HCT116 (cell line): ENCODE data around the gene ADCY1. TPM values are rescaled to one million over a fixed set of nuclear protein-coding genes. Genes with fewer than 3 reads are reported as not detected.

Experiments used
- ATAC-seq: fragments of 200-7000 bp; cut with Tn5 transposase; 2 replicates; pipeline ENCODE4 v1.9.1; 2020; ENCODE audit warnings: mild to moderate bottlenecking, moderate library complexity
- BruUV-seq: library from RNA; stranded (reverse); fragments of 400-500 nt; replicated peaks from 2 replicates; lab custom pipeline; 2021; lab: Mats Ljungman, UMichigan
- CTCF ChIA-PET: fragments of 300-600 bp; sonication (Branson Sonifier 250); formaldehyde crosslinking; loops from one replicate; lab custom pipeline; 2021; ENCODE audit warnings: antibody characterized with exemption; lab: Charles Lee
- POLR2A ChIA-PET: fragments of 300-600, 350-600 bp; sonication (Branson Sonifier 250); formaldehyde crosslinking; loops from one replicate; lab custom pipeline; 2021; ENCODE audit warnings: antibody characterized with exemption; lab: Charles Lee
- RAD21 ChIA-PET, 2 experiments: fragments of 300-600 bp; sonication (Branson Sonifier 250); formaldehyde crosslinking; loops; one replicate each; lab custom pipeline; 2023; ENCODE audit warnings: low total read pairs in 2 of 2; ENCODE audit not compliant: uncharacterized antibody in 2 of 2, unreplicated experiment in 2 of 2, low non-redundant PET in 1 of 2; lab: Charles Lee
- DNase-seq: peaks from one replicate; pipeline ENCODE4 v3.0.0-alpha.2; 2010; ENCODE audit warnings: low read depth, low spot score
- H2AFZ ChIP-seq: fragments of 200-600 bp; shearing (Covaris generic), sonication (generic); 2 replicates; pipeline ENCODE4 v1.6.1; 2017; ENCODE audit warnings: low read depth, mixed run types, mixed read lengths, antibody characterized with exemption, low read length; ENCODE audit not compliant: poor library complexity, severe bottlenecking
- H3K27ac ChIP-seq: 2 replicates; pipeline ENCODE4 v1.5.1; 2012; ENCODE audit warnings: low read depth, low read length
- H3K27me3 ChIP-seq: fragments of 200-600 bp; sonication (generic); 2 replicates; pipeline ENCODE4 v1.6.1; 2016; ENCODE audit warnings: mixed run types, low read length, mixed read lengths; ENCODE audit not compliant: insufficient read depth
- H3K36me3 ChIP-seq, 2 experiments: fragments of 200-500 bp in 1 of 2; fragments of 200-600 bp in 1 of 2; sonication (Bioruptor generic) in 1 of 2; sonication (generic) in 1 of 2; 2 replicates each; pipeline versions ENCODE4 v1.5.1 to v1.6.1; 2014 to 2016; ENCODE audit warnings: low read length in 2 of 2, inconsistent platforms in 1 of 2, mixed read lengths in 1 of 2, mixed run types in 1 of 2; ENCODE audit not compliant: insufficient read depth in 2 of 2, control insufficient read depth in 1 of 2
- H3K4me1 ChIP-seq, 2 experiments: fragments of 200-600 bp in 1 of 2; sonication (generic) in 1 of 2; 2 replicates each; pipeline versions ENCODE4 v1.5.1 to v1.6.1; 2012 to 2017; ENCODE audit warnings: low read length in 2 of 2, inconsistent platforms in 1 of 2, mild to moderate bottlenecking in 1 of 2, mixed read lengths in 1 of 2, mixed run types in 1 of 2, moderate library complexity in 1 of 2; ENCODE audit not compliant: insufficient read depth in 2 of 2, control insufficient read depth in 1 of 2
- H3K4me2 ChIP-seq: fragments of 200-600 bp; sonication (generic); 2 replicates; pipeline ENCODE4 v1.6.1; 2017; ENCODE audit warnings: mixed run types, low read length, mixed read lengths
- H3K4me3 ChIP-seq, 2 experiments: fragments of 200-600 bp in 1 of 2; sonication (generic) in 1 of 2; replicated peaks in 1 of 2; 2 replicates each; pipeline ENCODE4 v1.5.1; 2011 to 2016; ENCODE audit warnings: low read length in 2 of 2, control low read depth in 1 of 2, low read depth in 1 of 2, mild to moderate bottlenecking in 1 of 2, mixed read lengths in 1 of 2, mixed run types in 1 of 2
- H3K79me2 ChIP-seq: fragments of 200-600 bp; sonication (generic); 2 replicates; pipeline ENCODE4 v1.6.1; 2017; ENCODE audit warnings: mild to moderate bottlenecking, mixed run types, low read length, moderate library complexity, mixed read lengths; ENCODE audit not compliant: insufficient read depth
- H3K9ac ChIP-seq: fragments of 200-600 bp; sonication (generic); 2 replicates; pipeline ENCODE4 v1.6.1; 2016; ENCODE audit warnings: low read length, mixed read lengths
- H3K9me2 ChIP-seq: fragments of 200-600 bp; sonication (generic), shearing (Covaris generic); 2 replicates; pipeline ENCODE4 v1.6.1; 2017; ENCODE audit warnings: mixed run types, mild to moderate bottlenecking, moderate library complexity; ENCODE audit not compliant: insufficient read depth
- H3K9me3 ChIP-seq, 2 experiments: fragments of 200-500 bp in 1 of 2; fragments of 200-600 bp in 1 of 2; sonication (Bioruptor generic) in 1 of 2; sonication (generic) in 1 of 2; 2 replicates each; pipeline ENCODE4 v1.6.1; 2014 to 2017; ENCODE audit warnings: low read length in 2 of 2, mixed read lengths in 2 of 2, inconsistent platforms in 1 of 2, low read depth in 1 of 2, mild to moderate bottlenecking in 1 of 2, mixed run types in 1 of 2, moderate library complexity in 1 of 2; ENCODE audit not compliant: control insufficient read depth in 1 of 2, insufficient read depth in 1 of 2
- H4K20me1 ChIP-seq: fragments of 200-600 bp; sonication (generic), shearing (Covaris generic); 2 replicates; pipeline ENCODE4 v1.6.1; 2017; ENCODE audit warnings: mixed run types, mild to moderate bottlenecking, moderate library complexity; ENCODE audit not compliant: insufficient read depth
- CEBPB ChIP-seq: IDR thresholded peaks from 2 replicates; pipeline ENCODE4 v1.6.1; 2012; ENCODE audit warnings: low read depth
- EGR1 ChIP-seq: IDR thresholded peaks from 2 replicates; pipeline ENCODE4 v1.6.1; 2012; ENCODE audit warnings: low read depth
- EZH2 ChIP-seq: fragments of 200-600 bp; sonication (generic); IDR thresholded peaks from 2 replicates; pipeline ENCODE4 v1.6.1; 2017; ENCODE audit warnings: antibody characterized with exemption, mixed run types
- EZH2phosphoT487 ChIP-seq: fragments of 200-600 bp; IDR thresholded peaks from 2 replicates; pipeline ENCODE4 v1.6.1; 2018; ENCODE audit warnings: antibody characterized with exemption, borderline replicate concordance
- FOSL1 ChIP-seq: IDR thresholded peaks from 2 replicates; pipeline ENCODE4 v1.6.1; 2012; ENCODE audit warnings: low read depth
- JUND ChIP-seq: IDR thresholded peaks from 2 replicates; pipeline ENCODE4 v1.6.1; 2012
- POLR2A ChIP-seq: IDR thresholded peaks from 2 replicates; pipeline ENCODE4 v1.7.0; 2011; ENCODE audit warnings: borderline replicate concordance; ENCODE audit not compliant: insufficient read depth, insufficient read length; ENCODE audit errors: extremely low read depth
- POLR2AphosphoS5 ChIP-seq: IDR thresholded peaks from 2 replicates; pipeline ENCODE4 v1.6.1; 2011; ENCODE audit warnings: mild to moderate bottlenecking, low read depth, low read length, moderate library complexity
- RAD21 ChIP-seq: IDR thresholded peaks from 2 replicates; pipeline ENCODE4 v1.6.1; 2012; ENCODE audit warnings: low read depth, mild to moderate bottlenecking
- SIN3A ChIP-seq: IDR thresholded peaks from 2 replicates; pipeline ENCODE4 v1.6.1; 2012; ENCODE audit warnings: low read depth
- SP1 ChIP-seq: IDR thresholded peaks from 2 replicates; pipeline ENCODE4 v1.6.1; 2012; ENCODE audit warnings: low read depth
- SRF ChIP-seq: IDR thresholded peaks from 2 replicates; pipeline ENCODE4 v1.6.1; 2012; ENCODE audit warnings: low read depth
- TCF7L2 ChIP-seq: IDR thresholded peaks from 2 replicates; pipeline ENCODE4 v1.7.0; 2011; ENCODE audit warnings: borderline replicate concordance, inconsistent platforms; ENCODE audit not compliant: insufficient read depth, insufficient read length; ENCODE audit errors: extremely low read depth
- ZFX ChIP-seq: fragments of 450-650 bp; IDR thresholded peaks from 2 replicates; pipeline ENCODE4 v1.6.1; 2017
- ZNF274 ChIP-seq: fragments of 200-500 bp; sonication (Bioruptor generic); IDR thresholded peaks from 2 replicates; pipeline ENCODE4 v1.6.1; 2014; ENCODE audit warnings: mild to moderate bottlenecking, low read depth, low read length, inconsistent platforms
- intact Hi-C: fragments of 100-400 bp; cut with micrococcal nuclease; formaldehyde crosslinking; loops from 2 replicates; pipeline ENCODE4 v1.10.0; 2022
- total RNA-seq: library from RNA; stranded (reverse); gene quantifications from one replicate; pipeline ENCODE4 v1.2.1, GENCODE V29; 2021; ENCODE audit not compliant: unreplicated experiment
- TF ChIP-seq, protein P1 (sequence below): IDR thresholded peaks from 2 replicates; pipeline ENCODE4 v1.6.1; 2012
- TF ChIP-seq, protein P2 (sequence below), 3 experiments: fragments of 200-600 bp in 1 of 3; sonication (generic) in 1 of 3; IDR thresholded peaks in 2 of 3; conservative IDR thresholded peaks in 1 of 3; 2 replicates each; pipeline ENCODE4 v1.5.1; 2012 to 2017; ENCODE audit warnings: low read depth in 2 of 3, low read length in 2 of 3, antibody characterized with exemption in 1 of 3, borderline replicate concordance in 1 of 3, control low read depth in 1 of 3, mild to moderate bottlenecking in 1 of 3, mixed read lengths in 1 of 3, mixed run types in 1 of 3, moderate library complexity in 1 of 3; ENCODE audit not compliant: insufficient read depth in 1 of 3
- TF ChIP-seq, protein P3 (sequence below): IDR thresholded peaks from 2 replicates; pipeline ENCODE4 v1.6.1; 2012; ENCODE audit warnings: low read depth
- TF ChIP-seq, protein P4 (sequence below): IDR thresholded peaks from 2 replicates; pipeline ENCODE4 v1.6.1; 2012
- TF ChIP-seq, protein P5 (sequence below): IDR thresholded peaks from 2 replicates; pipeline ENCODE4 v1.6.1; 2011; ENCODE audit warnings: mild to moderate bottlenecking, low read length, moderate library complexity; ENCODE audit not compliant: insufficient replicate concordance; ENCODE audit errors: extremely low read depth

Gene ADCY1
- total RNA-seq, 1 experiment from 2014 or later: 0.05 TPM

DNA sequence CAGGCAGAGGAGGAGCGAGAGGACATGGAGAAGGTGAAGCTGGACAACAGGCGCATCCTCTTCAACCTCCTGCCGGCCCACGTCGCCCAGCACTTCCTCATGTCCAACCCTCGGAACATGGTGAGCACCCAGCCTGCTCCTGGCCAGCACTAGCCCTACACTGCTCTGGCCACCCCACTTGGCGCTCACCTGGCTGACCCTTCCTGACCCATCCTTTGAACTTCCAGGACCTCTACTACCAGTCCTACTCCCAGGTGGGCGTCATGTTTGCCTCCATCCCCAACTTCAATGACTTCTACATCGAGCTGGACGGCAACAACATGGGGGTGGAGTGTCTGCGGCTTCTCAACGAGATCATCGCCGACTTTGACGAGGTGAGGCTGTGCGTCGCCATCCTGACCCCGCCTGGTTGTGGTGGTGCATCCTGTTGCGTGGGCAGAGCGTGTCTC, 129.2 kb downstream of the ADCY1 start:
- ATAC-seq (no peak), DNase-seq (no peak)
- BruUV-seq: no TSS peak
- Histone ChIP-seq H3K9ac (no peak overlapping the region), H3K4me1 (no peaks in the 10 kb centered on the region), H3K79me2 (no peaks in the 10 kb centered on the region), H3K27ac (no peak overlapping the region), H3K4me2 (no peak overlapping the region), H2AFZ (no peak overlapping the region), H3K9me3 (no peaks in the 10 kb centered on the region), H3K27me3 (peaks cover 51% of the 10 kb centered on the region), H3K36me3 (no peaks in the 10 kb centered on the region), H3K9me2 (no peaks in the 10 kb centered on the region), H4K20me1 (no peaks in the 10 kb centered on the region), H3K4me3 (no peak overlapping the region)
- RAD21 ChIA-PET: no interaction called here
- intact Hi-C loops: no loop called here
- POLR2A ChIA-PET: no interaction called here
- CTCF ChIA-PET: no interaction called here
- TF ChIP-seq EZH2phosphoT487 (no peak), JUND (no peak), SIN3A (no peak), ZFX (no peak), ZNF274 (no peak), EGR1 (no peak), SRF (no peak), FOSL1 (no peak), SP1 (no peak), EZH2 (no peak), POLR2AphosphoS5 (no peak), POLR2A (no peak), CEBPB (no peak), RAD21 (no peak), TCF7L2 (no peak)
- TF ChIP-seq, protein P1, sequence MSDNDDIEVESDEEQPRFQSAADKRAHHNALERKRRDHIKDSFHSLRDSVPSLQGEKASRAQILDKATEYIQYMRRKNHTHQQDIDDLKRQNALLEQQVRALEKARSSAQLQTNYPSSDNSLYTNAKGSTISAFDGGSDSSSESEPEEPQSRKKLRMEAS: no peak
- TF ChIP-seq, protein P2, sequence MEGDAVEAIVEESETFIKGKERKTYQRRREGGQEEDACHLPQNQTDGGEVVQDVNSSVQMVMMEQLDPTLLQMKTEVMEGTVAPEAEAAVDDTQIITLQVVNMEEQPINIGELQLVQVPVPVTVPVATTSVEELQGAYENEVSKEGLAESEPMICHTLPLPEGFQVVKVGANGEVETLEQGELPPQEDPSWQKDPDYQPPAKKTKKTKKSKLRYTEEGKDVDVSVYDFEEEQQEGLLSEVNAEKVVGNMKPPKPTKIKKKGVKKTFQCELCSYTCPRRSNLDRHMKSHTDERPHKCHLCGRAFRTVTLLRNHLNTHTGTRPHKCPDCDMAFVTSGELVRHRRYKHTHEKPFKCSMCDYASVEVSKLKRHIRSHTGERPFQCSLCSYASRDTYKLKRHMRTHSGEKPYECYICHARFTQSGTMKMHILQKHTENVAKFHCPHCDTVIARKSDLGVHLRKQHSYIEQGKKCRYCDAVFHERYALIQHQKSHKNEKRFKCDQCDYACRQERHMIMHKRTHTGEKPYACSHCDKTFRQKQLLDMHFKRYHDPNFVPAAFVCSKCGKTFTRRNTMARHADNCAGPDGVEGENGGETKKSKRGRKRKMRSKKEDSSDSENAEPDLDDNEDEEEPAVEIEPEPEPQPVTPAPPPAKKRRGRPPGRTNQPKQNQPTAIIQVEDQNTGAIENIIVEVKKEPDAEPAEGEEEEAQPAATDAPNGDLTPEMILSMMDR (IDR thresholded peaks at IDR 0.05 in 2 of 3, conservative IDR thresholded peaks at IDR 0.05 in 1 of 3; ENCODE audit: borderline replicate concordance in 1 of 3, insufficient read depth in 1 of 3, low read depth in 2 of 3, low read length in 2 of 3): no peak
- TF ChIP-seq, protein P3, sequence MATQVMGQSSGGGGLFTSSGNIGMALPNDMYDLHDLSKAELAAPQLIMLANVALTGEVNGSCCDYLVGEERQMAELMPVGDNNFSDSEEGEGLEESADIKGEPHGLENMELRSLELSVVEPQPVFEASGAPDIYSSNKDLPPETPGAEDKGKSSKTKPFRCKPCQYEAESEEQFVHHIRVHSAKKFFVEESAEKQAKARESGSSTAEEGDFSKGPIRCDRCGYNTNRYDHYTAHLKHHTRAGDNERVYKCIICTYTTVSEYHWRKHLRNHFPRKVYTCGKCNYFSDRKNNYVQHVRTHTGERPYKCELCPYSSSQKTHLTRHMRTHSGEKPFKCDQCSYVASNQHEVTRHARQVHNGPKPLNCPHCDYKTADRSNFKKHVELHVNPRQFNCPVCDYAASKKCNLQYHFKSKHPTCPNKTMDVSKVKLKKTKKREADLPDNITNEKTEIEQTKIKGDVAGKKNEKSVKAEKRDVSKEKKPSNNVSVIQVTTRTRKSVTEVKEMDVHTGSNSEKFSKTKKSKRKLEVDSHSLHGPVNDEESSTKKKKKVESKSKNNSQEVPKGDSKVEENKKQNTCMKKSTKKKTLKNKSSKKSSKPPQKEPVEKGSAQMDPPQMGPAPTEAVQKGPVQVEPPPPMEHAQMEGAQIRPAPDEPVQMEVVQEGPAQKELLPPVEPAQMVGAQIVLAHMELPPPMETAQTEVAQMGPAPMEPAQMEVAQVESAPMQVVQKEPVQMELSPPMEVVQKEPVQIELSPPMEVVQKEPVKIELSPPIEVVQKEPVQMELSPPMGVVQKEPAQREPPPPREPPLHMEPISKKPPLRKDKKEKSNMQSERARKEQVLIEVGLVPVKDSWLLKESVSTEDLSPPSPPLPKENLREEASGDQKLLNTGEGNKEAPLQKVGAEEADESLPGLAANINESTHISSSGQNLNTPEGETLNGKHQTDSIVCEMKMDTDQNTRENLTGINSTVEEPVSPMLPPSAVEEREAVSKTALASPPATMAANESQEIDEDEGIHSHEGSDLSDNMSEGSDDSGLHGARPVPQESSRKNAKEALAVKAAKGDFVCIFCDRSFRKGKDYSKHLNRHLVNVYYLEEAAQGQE: no peak
- TF ChIP-seq, protein P4, sequence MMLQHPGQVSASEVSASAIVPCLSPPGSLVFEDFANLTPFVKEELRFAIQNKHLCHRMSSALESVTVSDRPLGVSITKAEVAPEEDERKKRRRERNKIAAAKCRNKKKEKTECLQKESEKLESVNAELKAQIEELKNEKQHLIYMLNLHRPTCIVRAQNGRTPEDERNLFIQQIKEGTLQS: no peak
- TF ChIP-seq, protein P5, sequence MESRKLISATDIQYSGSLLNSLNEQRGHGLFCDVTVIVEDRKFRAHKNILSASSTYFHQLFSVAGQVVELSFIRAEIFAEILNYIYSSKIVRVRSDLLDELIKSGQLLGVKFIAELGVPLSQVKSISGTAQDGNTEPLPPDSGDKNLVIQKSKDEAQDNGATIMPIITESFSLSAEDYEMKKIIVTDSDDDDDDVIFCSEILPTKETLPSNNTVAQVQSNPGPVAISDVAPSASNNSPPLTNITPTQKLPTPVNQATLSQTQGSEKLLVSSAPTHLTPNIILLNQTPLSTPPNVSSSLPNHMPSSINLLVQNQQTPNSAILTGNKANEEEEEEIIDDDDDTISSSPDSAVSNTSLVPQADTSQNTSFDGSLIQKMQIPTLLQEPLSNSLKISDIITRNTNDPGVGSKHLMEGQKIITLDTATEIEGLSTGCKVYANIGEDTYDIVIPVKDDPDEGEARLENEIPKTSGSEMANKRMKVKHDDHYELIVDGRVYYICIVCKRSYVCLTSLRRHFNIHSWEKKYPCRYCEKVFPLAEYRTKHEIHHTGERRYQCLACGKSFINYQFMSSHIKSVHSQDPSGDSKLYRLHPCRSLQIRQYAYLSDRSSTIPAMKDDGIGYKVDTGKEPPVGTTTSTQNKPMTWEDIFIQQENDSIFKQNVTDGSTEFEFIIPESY: no peak
